M059J (cell line): Measurements from ENCODE around the gene HMGCS2. TPM values are rescaled to one million over a fixed set of nuclear protein-coding genes. Genes with fewer than 3 reads are reported as not detected.
"Not testable (repeated sequence)": the region's sequence is repeated elsewhere in the genome, so short reads cannot be mapped to it uniquely, and the experiment has no call there.

Source experiments
- DNase-seq: peaks from one replicate; pipeline ENCODE4 v3.0.0-alpha.2; 2012; ENCODE audit warnings: low read depth
- total RNA-seq: library from RNA; depleted of rRNA; stranded (reverse); fragments of >200 nt; shearing (Covaris generic); gene quantifications from 2 replicates; pipeline ENCODE4 v1.2.3, GENCODE V29; 2014

HMGCS2 gene
- total RNA-seq, 1 experiment from 2014 or later, result not detected

GRCh38 chr1:119731741-119732430, 36.8 kb downstream of the HMGCS2 start:
- DNase-seq, result no peak

DNA sequence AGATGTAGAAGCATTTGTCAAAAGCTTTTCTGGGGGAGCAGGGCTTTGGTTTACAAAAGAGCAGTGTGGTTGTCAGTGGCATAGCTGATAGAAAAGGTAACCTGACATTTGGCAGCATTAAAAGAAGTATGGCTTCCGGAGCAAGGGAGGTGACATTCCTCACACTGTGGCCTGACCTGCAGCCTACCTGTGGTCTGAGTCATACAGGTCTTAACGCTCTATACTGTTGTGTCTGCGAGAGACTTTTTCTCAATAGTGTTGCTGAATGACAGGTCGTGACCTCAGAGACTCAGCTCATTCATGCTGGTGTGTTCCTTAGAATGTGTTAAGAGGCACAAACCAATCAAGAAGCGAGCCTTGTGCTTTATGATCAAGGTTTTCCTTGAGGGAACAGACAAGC, 37.6 kb downstream of the HMGCS2 start:
- DNase-seq, result no peak

DNA sequence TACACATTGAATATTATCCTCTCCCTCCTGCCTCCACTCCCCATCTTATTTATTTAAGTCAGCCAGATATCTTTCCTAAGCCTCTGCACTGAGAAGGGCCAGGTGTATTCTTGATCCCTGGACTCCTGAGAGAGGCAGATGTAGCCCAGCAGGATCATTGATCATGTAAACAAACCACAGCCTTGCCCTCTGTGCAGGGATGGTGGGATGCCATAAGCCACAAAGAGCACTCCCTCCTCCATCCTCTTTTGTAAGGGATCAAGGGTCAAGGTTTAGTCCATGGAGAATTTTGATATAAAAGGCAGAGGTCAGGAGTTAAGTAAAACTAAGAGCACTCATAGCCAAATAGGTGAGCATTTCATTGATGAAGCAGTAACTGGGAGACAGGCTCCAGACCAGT, 39.7 kb downstream of the HMGCS2 start:
- DNase-seq, result no peak

DNA sequence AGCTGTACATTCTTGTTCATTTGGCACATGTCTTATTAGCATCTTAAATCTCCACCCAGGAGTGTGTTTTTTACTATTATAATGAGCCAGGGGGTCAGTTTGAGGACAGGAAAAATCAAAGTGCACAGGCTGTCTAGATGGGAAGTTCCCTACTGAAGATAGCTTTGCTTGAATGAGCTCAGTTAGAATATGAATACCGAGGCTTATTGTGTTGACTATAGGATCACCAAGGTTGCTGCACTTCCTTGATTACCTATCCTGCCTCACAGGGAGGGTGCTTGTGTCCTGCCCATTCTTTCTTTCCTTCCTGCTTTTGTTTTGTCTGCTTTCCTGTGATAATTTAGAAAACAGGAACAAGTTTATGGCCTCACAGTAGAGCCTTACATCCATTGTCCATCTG, 40.7 kb downstream of the HMGCS2 start:
- no peak for DNase-seq

DNA sequence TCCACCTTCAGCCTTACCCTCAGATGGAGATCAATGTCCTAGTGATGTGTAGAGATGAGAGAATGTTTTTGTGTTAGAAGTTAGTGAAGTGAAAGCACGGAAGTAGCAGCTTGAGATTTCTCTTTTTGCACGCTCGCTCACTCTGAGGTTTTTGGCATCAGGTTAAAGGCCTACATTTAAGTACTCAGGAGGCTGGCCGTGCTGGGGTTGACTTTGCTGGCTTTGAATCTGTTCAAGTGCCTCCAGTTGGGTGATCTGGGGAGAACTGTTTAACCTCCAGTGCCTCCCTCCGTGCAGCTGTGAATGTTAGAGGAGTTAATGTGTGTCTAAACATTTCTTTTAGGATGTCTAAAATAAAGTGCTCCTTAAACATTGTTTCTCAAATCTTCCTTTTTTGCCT, 43.1 kb downstream of the HMGCS2 start:
- no peak for DNase-seq

- no peak for DNase-seq
Measured at GRCh38 chr1:119724611-119725218, 44.0 kb downstream of the HMGCS2 start.

DNA sequence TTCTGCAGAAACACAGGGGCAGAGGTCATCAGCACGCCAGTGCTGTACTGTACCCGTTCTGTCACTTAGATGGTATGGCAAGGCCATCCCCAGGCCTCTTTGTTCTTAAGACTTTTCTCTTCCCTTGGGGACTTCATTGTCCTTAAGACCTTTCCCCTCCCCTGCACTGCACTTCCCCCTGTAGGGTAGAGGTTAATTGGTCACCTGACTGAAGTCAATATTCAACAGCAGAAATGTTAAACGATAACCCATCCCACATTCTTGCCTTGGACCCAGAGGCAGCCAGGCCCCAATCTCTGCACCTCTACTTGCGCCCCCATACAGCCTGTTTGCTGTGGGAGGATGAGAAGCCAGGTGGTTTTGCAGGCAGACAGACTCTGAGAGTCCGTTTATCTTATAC, 46.8 kb downstream of the HMGCS2 start:
- no peak for DNase-seq

DNA sequence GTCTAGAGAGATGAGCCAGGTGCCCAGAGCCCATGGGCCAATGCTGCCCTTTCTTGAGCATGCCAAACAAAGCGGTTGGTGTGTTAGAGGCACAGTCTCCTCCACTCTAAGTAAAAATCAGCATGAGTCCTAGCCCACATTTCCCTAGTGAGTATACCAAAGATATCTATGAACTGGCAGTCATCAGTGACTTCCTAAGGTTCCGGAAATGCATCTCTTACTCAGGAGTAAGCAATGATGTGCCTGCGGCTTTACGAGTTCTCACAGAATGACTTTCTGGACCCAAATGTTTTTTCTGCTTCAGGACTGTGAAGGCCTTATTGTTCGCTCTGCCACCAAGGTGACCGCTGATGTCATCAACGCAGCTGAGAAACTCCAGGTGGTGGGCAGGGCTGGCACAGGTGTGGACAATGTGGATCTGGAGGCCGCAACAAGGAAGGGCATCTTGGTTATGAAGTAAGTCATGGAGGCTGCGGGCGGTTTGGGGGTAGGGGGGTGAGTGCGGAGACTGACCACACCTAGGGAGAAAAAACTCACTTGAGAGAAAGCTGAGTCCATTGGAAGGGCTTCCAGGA, 47.8 kb downstream of the HMGCS2 start:
- DNase-seq, result peak; percentile 20

DNA sequence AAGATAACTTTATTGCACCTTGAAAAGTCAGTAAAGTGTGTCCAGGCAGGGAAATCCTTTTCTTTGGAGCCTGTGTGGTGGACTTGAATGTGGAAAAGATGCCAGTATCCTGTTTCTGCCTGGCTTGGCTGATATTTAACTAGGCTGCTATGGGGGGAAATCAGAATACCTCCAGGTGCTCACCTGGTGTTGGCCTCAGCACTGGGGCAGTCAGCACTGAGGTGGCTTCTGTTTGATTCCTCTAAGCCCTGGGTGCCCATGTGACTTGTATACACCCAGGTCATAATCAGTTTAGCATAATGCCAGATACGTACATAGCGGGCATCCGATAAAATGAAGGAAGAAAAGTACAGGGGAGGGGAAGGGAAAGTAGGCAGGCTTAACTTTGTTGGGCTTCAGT, 49.7 kb downstream of the HMGCS2 start:
- no peak for DNase-seq

GRCh38 chr1:119718409-119718808, 50.3 kb downstream of the HMGCS2 start:
- no peak for DNase-seq

DNA sequence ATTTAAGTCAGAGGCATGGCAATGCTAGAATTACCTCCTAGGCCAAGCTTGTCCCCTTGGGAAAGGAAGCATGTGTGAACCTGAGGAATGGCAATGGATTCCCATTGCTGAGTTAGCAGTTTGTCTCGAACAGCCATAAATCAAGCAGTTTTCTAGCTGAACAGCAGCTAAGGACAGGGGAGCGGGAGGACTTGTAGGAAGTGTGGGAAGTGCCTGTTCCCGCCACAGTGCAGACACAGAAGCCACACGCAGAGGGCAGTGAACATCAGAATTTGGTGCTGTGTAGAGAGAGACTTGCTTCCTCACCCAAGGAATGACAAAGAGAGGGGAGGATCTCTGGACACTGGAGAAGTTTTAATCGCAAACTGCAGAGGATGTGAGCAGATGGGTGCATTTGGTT, 53.2 kb downstream of the HMGCS2 start:
- DNase-seq, result no peak

DNA sequence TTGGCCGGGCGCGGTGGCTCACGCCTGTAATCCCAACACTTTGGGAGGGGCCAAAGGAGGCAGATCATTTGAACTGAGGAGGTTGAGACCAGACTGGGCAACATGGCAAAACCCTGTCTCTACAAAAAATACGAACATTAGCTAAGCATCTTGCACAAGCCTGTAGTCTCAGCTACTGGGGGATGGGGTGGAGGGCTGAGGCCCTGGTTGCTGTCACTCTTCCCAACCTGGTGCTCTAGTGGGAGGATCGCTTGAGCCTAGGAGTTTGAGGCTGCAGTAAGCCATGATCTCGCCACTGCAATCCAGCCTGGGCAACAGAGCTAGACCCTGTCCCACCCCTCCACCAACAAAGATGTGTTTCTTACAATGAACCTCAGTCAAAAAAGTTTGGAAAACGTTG, 54.1 kb downstream of the HMGCS2 start:
- DNase-seq, result no peak

DNA sequence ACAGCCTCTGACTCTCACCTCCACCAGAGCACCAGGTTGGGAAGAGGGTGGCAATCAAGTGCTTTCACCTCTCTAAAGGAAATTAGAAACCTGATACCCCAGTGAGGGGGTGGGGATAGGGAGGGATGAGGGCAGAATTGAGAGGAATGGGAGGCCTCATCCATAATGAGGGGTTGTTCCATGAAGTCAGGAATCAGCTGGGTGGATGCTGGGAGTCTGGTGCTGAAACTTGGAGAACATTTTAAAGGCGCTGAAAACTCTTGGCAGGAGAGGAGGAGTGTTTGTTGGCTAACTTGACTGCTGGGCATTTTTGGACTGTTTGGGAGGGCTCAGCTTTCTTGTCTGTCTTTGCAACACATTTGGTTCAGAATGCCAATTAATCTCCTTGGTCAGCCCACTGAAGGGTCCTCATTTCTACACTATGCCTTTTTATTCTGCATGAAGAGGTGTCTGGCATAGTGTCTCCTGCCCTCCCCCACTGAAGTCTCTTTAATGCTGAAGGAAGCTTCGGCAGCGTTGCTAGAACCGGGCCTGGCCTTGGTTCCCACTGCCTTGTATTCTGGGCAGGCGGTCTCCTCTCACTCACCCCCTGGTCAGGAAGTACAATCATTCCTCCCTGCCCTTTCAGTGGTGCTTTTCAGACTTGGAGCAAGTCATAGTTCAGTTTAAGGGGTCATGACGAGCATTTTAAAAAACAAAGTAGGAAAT, 54.8 kb downstream of the HMGCS2 start:
- no peak for DNase-seq

- DNase-seq, result no peak
Measured at GRCh38 chr1:119713039-119713748, 55.5 kb downstream of the HMGCS2 start.

DNA sequence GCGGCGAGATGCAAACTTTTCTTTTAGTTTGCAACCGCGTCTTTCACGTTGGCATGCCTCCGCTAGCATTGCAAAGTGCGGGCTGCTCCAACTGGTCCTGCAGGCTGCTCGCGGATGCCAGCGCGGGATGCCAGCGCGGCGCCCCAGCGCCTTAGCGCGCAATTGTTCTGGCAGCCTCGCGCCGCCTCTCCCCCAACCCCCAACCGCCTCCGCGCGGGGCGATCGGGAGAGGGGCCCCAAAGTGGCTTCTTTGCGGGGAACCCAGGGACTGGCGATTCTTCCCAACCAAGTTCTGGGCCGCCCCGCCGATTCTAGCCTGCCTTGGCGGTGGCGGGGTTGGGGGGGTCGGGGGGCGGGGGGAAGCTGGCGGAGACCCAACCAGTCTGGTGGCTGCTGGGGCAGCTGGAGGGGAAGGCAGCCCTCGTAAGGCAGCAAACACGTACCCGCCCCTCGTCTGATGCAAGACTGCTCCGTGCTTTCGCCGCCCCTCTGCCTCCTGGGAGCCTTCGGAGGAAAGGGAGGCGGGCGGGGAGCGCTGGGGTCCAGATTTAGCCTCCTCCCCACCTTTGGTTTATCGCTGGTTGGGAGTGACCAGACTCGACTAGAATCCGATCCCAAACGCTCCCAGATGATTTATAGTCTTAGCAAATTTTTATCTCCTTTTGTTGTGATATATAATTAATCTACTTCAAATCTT, 56.2 kb downstream of the HMGCS2 start:
- peak; percentile 45 for DNase-seq

GRCh38 chr1:119711804-119712341, 56.8 kb downstream of the HMGCS2 start, which contains the start of gene PHGDH:
PHGDH (plus strand) TSS chr1:119711934; CDS start chr1:119712023, 89 bp downstream.
- DNase-seq, result peak; percentile 83

- not testable (repeated sequence) for DNase-seq
Measured at GRCh38 chr1:119711356-119711803, 57.3 kb downstream of the HMGCS2 start.

- not testable (repeated sequence) for DNase-seq
Measured at GRCh38 chr1:119706599-119706998, 62.1 kb downstream of the HMGCS2 start.

DNA sequence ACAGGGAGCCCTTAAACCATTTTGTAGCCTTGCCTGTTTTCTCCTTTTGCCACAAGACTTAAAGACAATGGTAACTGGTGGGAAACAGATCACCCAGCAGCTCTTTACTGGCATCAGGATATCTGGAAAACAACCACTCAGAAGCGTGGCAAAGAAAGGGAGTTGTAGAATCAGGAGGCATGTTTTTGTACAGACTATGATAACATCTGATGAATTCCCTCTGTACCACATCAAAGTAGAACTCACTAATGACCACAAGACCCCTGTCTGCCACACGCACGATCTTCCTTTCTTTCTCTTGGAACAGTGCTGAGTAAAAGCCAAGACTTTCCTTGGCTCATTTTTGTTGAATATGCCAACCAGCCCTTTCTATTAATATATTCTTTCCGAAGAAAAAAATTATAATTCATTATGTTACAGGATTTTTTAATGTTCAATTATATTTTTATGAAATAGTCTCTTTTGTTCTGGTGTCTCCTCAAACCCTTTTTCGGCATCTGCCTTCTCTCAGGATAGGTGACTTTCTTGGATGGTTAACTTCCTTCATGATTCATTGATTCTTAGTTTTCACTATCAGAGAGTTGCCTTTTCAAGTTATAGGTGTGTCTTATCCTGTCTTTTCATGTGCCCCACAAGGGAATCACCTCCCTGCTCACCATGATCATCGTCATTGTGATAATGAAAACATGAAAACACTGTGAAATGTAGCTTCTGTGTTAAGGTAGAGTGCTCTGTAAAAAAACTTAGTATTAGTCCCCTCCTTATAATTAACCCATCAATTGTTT, 64.8 kb downstream of the HMGCS2 start:
- DNase-seq, result peak; percentile 31

- peak; percentile 57 for DNase-seq
Measured at GRCh38 chr1:119702384-119702783, 66.3 kb downstream of the HMGCS2 start.
